NCI-H82 treated with DMSO at 0.1 percent for 48 hours (cell line): Measurements from ENCODE around the gene CTNNA2.

Experiments used
- DNase-seq: peaks from one replicate; lab custom pipeline; 2025; ENCODE audit not compliant: unreplicated experiment; lab: John Stamatoyannopoulos, UW

Gene CTNNA2

DNA sequence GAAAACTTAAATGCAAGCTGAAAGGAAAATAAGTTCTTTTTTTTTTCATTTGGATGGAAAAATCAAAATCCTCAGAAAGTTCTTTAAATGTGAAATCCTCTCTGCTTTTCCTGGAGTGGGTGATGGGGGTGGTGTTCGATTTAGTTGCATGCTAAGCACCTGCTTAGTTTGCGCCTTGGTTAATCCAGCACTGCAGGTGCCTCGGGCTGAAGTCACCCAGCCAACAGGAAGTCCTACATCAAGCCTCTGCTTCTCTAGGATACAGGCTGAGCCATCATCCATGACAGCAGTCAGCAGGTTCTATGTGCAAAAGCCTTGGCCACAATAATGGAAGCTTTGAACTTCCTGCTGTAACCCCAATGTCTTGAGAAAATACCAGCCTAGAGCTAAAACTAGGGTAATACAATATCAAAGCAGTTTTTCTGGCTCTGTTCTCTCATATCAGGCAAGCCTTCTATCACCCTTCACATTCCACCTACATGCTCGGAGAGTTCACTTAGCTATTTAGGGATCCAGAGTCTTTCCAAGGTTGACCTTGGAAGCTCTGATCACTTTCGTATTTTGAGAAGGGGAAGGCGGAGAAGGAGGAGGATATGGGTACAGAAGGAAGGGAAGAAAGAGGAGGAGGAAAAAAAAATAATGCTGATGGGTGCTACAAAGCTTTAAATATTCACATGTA is 907.8 kb downstream of the CTNNA2 start:
- DNase-seq: no peak

GRCh38 chr2:80429251-80429650 is 916.4 kb downstream of the CTNNA2 start:
- DNase-seq: peak; percentile 15

- DNase-seq: peak; percentile 54
These were observed 925.1 kb downstream of the CTNNA2 start for GRCh38 chr2:80437959-80438358.

DNA sequence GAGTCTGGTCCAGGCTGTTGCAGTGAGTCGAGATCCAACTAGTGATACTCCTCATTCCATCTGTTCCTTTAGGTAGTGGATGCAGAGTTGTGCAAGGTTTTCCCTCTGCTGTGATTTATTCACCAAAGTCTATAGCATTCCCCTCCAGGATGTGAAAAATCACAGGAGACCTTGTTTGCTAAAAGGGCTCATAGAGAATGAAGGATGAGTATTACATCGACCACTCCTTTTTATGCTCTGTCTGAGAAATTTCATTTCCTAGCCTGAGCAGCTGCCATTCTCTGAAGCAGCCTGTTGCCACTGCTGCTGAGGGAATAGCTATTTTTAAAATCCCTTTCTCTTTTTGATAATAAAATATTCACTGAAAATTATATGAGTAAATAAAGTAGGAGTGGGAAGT is 925.8 kb downstream of the CTNNA2 start:
- no peak for DNase-seq

- DNase-seq: no peak
These were observed 941.8 kb downstream of the CTNNA2 start for GRCh38 chr2:80454628-80455027.

- no peak for DNase-seq
These were observed 946.2 kb downstream of the CTNNA2 start for GRCh38 chr2:80459028-80459427.

DNA sequence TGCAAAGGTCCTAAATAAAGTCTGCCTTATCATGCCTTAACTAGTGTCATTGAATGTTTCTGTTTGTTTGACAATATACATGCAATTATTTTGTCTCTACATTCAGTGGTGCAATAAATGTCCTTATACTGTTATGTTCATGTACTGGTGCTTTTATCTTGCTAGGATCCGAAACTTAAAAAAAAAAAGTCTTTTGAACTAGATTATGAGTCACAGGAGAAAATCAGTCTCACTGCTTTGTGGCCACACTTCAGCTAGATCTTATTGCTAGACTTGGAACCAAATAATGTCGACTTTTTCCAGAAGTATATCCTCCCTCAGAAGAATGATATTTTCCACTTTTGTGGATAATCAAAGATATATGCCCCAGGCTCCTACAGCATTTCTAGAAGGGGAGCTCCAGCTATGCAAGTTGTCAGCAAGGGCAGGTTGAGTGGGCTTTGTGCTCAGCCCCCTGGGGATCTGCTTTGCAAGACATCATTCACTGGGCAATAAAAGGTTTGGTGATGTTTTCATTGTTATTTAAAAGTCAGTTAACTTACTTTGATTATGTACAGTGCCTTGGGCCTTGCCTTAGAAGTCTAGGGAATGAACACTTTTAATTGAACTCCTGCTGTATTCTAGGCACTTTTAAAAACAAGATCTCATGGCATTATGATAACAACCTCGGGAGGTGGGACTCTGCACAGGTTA is 948.8 kb downstream of the CTNNA2 start:
- DNase-seq: no peak

- DNase-seq: no peak
These were observed 949.8 kb downstream of the CTNNA2 start for GRCh38 chr2:80462654-80463053.

DNA sequence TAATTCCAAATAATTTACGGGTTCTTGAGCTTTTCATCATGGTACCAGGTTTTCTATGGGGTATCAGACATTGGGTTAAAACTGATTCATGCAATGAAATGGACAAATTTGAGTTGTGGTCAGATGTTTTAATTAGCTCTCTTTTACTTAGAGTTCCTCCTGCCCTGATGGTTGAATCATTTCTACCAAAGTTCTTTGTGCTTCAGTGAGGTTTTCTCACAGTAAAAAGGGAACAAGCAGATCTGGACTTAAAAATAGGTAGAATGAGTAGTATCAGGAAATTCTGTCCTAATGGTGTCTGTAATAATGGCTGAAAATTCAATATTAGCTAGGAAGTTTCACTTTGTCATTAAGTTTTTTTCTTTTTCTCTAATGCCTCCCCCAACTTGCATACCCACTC is 951.4 kb downstream of the CTNNA2 start:
- no peak for DNase-seq

DNA sequence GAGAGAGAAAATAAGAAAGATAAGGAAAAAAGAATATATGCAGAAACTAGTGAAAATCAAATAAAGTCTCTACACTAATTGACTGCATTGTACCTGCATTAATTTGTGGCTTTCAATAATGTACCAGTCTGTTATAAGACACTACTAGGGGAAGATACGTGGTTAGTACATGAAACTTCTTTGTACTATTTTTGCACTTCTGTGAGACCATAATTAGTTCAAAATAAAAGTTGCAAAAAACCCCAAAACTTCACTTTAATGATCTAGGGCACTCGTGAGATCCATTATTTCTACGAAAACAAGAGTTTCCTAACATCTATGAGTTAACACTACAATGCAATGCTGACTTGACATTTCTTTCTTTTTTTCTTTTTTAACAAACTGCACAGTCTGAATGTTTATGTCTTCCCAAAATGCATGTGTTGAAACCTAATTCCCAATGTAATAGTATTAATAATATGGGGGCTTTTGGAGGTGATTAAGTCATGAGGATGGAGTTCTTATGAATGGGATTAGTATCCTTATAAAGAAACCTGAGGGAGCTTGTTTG is 954.5 kb downstream of the CTNNA2 start:
- no peak for DNase-seq

- no peak for DNase-seq
These were observed 956.6 kb downstream of the CTNNA2 start for GRCh38 chr2:80469428-80469827.

DNA sequence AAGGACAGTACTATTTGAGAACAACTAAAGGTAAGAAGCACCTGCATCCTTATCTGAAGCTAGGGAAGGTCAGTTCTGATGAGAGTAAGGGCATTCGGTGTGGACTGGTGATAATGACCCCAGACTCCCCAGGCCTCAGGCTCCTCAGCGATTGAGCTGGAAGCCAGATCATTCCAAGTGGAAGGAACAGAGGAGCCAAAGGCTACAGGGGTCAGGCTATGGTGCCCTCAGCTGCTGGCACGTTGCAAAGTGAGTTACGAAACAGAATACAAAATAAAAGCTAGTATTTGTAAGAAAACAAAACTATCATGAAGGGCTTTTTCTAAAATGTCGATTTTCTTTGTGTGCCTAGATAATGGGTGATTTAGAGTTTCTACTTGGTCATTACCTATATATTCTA is 960.2 kb downstream of the CTNNA2 start:
- no peak for DNase-seq

GRCh38 chr2:80473796-80474195 is 960.9 kb downstream of the CTNNA2 start:
- DNase-seq: no peak

DNA sequence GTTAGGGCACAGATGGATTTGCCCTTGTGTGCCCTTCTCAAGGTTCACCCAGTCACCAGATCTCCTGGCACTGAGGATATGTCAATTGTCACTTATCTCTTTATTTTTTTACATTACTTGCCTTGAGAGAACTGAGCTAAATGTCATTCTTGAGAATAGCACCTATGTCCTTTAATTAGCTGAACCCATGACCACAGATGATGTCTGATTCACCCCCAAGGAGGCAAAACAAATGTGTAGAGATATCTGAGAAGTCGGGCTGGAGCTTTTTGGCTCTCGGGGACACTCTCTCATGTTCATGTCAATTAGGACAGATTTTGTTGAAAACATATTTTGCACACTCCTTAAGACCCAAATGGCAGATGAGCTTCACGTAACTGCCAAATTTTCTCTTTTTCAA is 963.1 kb downstream of the CTNNA2 start:
- DNase-seq: no peak

DNA sequence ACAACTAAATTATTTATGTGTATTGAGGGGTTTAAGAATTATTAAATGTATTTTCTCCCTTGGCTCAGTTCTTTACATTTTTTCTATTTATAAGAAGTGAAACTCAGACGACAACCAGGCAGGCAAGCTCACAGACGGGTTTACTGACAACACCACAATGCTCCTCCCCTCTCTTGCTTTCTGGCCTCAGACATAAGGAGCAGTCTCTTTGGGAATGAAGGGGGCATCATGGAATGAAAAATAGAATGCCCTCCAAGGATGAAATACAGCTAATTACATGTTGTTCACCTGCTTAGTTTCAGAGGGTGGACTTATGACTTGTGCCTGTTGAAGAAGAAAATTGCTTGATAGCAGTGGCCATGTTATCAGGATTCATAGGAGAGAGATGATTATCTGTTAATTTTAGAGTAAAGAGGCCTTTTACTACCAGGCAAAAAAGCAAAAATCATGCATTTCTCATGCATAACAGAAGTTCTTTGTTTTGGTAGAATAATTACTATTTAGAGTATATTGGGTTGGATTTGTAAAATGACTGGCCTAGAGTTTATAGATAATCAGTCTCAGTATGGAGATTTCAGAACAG is 963.8 kb downstream of the CTNNA2 start:
- DNase-seq: no peak

GRCh38 chr2:80482276-80482675 is 969.4 kb downstream of the CTNNA2 start:
- no peak for DNase-seq

- no peak for DNase-seq
These were observed 976.9 kb downstream of the CTNNA2 start for GRCh38 chr2:80489717-80490116.

- DNase-seq: no peak
These were observed 978.1 kb downstream of the CTNNA2 start for GRCh38 chr2:80490964-80491363.

GRCh38 chr2:80496346-80496745 is 983.5 kb downstream of the CTNNA2 start:
- DNase-seq: no peak

DNA sequence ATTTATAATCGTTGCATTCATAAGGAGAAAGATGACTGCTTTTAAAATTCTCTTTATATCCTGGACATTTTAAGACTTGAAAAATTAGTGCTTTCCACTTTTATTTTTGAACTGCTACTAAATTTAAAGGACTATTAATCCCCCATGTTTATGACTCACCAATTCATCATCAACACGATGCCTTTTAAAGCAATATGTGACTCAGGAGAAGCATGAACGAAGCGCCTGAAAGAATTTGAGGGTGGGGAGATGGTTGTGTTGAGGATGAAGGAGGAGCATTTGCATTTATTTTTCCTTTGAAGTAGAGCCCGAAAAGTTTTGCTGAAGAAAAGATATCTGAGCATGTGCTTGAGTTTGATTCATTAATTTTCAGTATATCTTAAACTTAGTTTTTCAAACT is 983.9 kb downstream of the CTNNA2 start:
- no peak for DNase-seq

DNA sequence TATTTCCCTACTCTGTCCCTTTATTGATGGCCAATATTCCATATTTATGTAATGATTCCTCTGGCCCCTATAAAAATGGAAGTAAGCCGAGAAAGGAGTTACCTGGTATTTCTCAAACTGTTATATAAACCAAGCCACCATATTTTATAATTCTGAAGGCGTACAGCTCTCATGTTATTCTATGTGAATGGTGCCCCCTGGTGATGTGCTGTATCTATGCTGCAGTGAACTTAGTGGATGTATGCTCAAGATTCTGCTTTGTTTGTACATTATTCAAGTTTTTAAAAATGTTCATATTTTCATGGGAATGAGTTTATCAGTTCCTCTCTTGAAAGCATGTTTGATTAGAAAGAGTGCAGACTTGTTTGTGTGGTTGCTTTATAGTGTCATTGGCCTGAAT is 986.2 kb downstream of the CTNNA2 start:
- peak; percentile 50 for DNase-seq
